Right ventricle myocardium inferior (tissue), 1 donor: ENCODE results near the gene NXT1. TPM values are rescaled to one million over a fixed set of nuclear protein-coding genes. Genes with fewer than 3 reads are reported as not detected.
"Not testable (repeated sequence)": the region's sequence is repeated elsewhere in the genome, so short reads cannot be mapped to it uniquely, and the experiment has no call there.

Experiments
- ATAC-seq: fragments of 200-7000 bp; cut with Tn5 transposase; one replicate; pipeline ENCODE4 v1.9.1; 2020; ENCODE audit warnings: mild to moderate bottlenecking, moderate library complexity
- DNase-seq: peaks from one replicate; pipeline ENCODE4 v3.0.0; 2021; ENCODE audit errors: missing footprints
- intact Hi-C: fragments of 100-400 bp; cut with DNase I; formaldehyde crosslinking; loops from one replicate; pipeline ENCODE4 v1.11.0; 2022
- long read RNA-seq: library from polyadenylated mRNA; unstranded; transcript quantifications from one replicate; pipeline ENCODE4 v2.0.0, GENCODE V29; 2021
- total RNA-seq: library from RNA; stranded (reverse); fragmentation: NEBNext Ultra II Directional; extraction: Animal tissue kit (Norgen Biotek cat#: 25700); gene quantifications from one replicate; pipeline ENCODE4 v1.2.1, GENCODE V29; 2021
- donor health status: DM: no; HTN: yes; CAD: no; lungs with severe emphysema.

The NXT1 gene
- total RNA-seq: 6.5 TPM
- long read RNA-seq, transcript NXT1-201 (2 exons, 1,123 nt): major isoform, 8 of 8 reads
- long read RNA-seq, partial matches to known transcripts: 0 of 8 reads
- long read RNA-seq, other reads (novel, unspliced or antisense): 0 of 8 reads

DNA sequence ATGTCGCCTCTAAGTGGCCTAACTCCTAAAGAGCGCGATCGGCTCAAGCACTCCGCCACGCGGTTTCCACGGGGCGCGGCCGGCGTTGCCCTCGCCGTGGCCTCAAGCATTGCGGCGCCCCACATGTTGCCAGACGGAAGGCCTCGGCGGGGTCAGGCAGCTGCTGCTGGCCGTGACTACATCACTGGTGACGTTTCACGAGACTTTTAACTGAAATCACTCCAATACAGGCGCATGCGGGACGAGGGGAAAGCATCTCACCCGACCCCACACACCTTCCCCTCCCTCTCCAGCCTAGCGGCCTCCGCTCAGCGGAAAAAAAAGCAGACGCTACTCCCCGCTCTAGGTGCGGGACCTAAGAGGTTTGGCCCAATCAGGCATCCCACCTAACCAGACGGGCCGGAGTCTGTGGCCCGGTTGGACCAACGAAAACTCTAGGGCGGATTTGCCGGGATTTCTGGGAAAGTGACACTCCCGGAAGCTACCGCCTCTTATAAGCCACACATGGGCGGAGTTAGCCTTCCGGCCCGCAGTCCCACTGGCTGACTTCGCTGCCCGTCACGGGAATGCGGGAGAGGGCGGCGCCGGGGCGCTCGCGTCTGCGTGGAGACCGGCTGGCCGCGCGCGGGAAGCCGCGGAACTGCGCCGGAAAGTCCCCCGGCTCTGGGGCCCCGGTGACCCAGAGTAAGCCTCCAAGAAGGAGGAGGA, at the start of gene NXT1:
Gene NXT1, plus strand, starts transcription at position 596 of the 708 bp plus-strand sequence. CDS start 3,251 bp downstream, outside the sequence.
- intact Hi-C loops: loop anchor here (1.0 kb wide), 1 partner anchor 96 kb away; no protein-coding TSS in a partner anchor
- ATAC-seq: peak; percentile 95
- DNase-seq: peak; percentile 97

DNA sequence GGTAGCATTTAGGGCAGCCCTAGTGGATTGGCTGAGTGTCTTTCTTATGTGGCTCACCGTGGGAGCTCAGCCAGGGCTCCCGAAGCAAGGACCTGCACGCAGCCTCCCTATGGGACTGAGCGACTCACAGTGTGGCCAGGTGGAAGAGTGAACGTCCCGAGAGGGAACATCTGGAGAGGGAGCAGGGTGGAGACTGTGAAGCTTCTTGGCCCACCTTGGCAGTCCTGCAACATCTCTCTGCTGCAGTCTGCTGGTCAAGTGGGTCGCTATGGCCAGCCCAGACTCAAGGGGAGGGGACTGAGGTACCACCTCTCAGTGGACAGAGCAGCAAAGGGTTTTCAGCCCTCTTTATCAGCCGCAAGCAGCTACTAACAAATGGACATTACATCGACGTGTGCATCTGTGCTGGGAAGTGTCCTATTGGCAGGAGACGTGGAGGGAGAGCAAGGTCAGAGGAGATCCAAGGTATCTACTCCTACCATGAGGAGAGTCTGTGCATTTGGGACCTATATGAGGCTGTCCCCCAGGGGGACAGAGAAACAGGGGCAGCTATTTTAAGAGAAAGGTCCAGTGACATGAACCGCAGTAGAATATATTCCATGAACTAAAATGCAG, 49.0 kb upstream of the NXT1 start:
- intact Hi-C loops: no loop called here
- ATAC-seq: no peak
- DNase-seq: no peak

DNA sequence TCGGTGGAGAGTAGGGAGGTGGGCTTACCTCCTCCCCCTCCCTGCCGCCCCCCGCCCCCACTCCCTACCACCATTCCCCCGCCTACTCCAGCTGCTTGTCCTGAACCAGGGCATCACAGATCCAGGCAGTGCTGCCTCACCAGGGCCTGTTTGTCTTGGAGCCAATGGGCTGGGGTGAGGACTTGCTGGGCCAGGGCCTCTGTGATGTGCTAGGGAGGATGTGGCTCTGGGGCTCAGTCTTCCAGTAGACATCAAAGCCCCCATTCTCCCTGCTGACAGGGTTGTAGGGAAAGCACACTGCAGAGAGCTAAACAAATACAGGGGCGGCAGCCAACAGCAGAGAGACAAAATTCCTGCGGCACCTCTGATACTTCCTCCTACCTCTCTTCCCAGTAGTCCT, 48.2 kb upstream of the NXT1 start:
- ATAC-seq (no peak), DNase-seq (no peak)
- intact Hi-C loops: no loop called here

DNA sequence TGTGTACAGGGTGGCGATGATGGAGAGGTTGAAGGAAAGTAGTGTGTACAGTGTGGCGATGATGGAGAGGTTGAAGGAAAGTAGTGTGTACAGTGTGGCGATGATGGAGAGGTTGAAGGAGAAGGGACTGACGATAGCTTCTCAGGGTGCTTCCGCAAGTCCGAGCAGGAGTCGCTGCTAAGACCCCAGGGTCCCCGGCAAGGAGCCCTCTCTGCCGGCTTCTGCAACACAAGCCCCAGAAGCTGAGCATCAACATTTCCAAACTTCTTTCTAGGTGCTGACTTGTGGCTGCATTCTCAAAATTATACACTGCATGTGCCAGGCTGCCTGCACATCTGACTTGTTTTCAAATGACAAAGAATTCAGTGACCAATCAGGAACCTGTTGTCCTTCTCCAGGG, 47.8 kb upstream of the NXT1 start:
- ATAC-seq (no peak), DNase-seq (no peak)
- intact Hi-C loops: no loop called here

DNA sequence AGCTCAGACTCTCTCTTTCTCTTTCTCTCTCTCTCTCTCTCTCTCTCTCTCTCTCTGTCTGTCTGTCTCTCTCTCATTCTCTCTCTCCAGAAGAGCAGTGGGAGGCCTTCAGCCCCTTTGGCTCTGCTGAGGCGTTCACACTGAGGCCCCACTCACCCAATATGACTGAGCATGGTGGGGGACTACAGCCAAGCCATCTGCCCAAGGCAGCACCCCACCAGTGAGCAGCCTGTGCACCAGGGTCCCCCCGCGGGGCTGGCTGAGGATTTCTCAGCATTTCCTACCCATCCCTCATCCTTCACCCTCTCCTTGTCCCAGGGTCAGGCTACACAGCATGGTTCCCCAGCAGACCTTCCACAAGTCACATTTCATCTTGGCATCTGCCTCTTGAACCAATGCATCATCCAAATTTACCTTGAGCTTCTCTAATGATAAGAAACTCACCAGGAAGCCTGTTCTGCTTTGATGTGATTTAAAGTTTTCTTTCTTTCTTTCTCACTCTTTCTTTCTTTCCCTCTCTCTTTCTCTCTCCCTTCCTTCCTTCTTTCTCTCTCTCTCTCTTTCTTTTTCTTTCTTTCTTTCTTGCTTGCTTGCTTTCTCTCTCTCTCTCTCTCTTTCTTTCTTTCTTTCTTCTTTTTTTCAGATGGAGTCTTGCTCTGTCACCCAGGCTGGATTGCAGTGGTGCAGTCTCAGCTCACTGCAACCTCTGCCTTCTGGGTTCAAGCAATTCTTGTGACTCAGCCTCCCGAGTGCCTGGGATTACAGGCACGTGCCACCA, 47.1 kb upstream of the NXT1 start:
- intact Hi-C loops: no loop called here
- DNase-seq (no peak), ATAC-seq (no peak)

DNA sequence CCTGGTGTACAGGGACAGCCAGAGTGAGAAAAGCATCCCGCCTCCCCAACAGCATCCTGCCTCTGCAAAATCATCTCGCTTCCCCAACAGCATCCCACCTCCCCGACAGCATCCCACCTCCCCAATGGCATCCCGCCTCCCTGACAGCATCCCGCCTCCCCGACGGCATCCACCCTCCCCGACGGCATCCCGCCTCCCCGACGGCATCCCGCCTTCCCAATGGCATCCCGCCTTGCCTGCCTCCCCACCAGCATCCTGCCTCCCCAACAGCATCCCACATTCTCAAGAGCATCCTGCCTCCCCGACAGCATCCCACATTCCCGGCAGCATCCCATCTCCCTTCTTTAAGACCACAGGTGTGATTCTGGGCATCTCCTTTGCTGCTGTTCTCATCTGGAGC, 46.0 kb upstream of the NXT1 start:
- ATAC-seq (no peak), DNase-seq (no peak)
- intact Hi-C loops: no loop called here

DNA sequence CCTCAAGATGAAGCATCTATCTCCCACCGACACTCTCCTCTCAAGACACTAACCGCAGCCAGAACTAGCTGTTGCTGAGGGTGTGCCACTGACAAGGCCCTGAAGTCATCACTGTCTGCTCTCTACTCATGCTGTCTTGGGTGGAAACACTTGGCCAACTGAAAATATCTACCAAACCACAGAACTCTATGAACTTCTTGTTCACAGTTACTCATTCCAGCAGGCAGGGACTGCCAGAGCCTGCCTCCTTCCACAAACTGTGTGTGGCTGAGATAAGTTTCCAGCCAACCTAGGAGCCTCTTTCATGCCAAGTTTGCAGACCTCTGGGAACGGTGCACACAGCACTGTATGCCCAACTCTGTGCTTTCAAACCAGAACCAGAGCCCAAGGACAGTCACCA, 45.5 kb upstream of the NXT1 start:
- ATAC-seq (peak; percentile 86), DNase-seq (no peak)
- intact Hi-C loops: no loop called here

DNA sequence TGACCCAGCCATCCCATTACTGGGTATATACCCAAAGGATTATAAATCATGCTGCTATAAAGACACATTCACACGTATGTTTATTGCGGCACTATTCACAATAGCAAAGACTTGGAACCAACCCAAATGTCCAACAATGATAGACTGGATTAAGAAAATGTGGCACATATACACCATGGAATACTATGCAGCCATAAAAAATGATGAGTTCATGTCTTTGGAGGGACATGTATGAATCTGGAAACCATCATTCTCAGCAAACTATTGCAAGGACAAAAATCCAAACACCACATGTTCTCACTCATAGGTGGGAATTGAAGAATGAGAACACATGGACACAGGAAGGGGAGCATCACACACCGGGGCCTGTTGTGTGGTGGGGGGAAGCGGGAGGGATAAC, 43.2 kb upstream of the NXT1 start:
- intact Hi-C loops, DNase-seq, ATAC-seq: not testable (repeated sequence)

DNA sequence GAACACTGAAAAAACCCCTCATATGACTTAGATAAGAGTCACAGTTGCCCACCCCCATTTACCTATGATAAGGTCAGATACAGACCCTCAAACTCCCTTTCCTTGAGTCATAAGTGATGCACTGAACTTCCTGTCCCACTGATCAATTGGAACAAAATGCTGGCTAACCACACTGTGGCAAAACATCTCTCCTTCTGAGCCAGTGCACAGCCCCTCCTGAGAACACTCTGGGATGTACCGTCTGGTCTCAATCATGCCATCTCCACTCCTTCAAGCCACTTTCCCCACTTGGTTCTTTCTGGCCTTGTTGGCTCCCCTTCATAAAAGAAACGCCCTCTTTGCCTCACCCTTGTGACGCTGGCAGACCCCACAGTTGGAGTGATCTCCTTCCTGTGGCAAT, 42.6 kb upstream of the NXT1 start:
- intact Hi-C loops: no loop called here

DNA sequence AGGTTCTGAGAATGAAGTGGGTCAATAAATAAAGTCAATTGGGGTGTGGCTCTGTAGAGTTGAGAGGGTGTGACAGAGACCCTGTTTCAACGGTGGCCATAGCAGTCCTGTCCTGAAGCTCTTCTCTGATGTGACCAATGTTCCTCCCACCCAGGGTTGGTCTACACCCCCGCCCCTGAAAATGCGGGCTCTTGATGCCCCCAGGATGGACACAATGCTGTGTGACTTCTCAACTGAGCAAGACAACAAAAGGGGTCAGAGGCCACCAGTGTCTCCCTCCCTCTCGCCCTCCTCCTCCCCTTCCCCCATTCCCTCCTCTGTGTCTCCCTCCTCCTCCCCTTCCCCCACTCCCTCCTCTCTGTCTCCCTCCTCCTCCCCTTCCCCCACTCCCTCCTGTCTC, 41.7 kb upstream of the NXT1 start:
- intact Hi-C loops: no loop called here
- DNase-seq: no peak

More for the DNA sequence above, 42.6 kb upstream of the NXT1 start:
- no peak for ATAC-seq
- no peak for DNase-seq

DNA sequence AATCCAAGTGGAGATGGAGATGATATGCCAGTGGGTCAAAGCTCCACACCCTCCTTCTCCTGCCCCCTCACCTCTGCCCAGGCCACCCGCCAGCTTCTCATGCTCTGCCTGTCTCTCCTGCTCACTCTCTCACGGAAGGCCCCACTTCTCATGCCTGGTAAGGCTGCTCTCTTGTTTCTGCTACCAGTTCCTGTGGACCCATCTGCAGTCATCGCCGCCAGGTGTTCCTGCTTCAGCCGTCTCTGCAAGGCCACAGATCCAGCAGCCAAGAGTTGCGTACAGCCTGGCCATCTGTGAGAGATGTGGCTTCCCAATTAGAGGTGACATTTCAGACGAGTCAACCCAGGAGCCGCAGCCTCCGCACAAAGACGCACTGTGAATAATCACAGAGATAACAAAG, 40.8 kb upstream of the NXT1 start:
- DNase-seq (no peak), ATAC-seq (no peak)
- intact Hi-C loops: no loop called here

More for the DNA sequence above, 41.7 kb upstream of the NXT1 start:
- no peak for ATAC-seq

DNA sequence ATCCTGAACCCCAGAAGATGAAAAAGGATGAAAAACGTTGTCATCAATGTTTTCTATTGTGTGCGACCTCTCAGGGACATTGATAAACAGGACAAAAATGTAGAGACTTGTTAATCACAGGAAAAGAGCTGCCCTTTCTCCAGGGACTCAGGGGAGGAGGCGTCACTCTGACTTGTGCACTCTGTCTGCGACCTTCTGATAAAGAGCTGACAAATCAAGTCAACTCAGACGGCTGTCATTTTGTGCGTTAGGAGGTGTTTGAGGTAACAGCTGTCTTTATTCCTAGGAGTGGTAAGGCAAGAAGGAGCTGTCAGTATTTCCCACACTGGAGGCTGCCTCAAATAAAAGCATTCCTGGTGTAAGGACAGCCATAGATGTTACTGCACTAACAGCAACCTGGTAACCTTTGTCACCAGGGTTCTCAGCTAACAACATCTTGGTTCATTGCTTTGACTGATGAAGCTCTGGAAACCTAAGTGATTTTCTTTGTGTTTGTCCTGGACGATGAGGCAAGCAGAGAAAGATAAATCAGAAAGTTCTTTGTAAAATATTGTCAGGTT, 38.6 kb upstream of the NXT1 start:
- ATAC-seq: no peak
- intact Hi-C loops: no loop called here
- no peak for DNase-seq

DNA sequence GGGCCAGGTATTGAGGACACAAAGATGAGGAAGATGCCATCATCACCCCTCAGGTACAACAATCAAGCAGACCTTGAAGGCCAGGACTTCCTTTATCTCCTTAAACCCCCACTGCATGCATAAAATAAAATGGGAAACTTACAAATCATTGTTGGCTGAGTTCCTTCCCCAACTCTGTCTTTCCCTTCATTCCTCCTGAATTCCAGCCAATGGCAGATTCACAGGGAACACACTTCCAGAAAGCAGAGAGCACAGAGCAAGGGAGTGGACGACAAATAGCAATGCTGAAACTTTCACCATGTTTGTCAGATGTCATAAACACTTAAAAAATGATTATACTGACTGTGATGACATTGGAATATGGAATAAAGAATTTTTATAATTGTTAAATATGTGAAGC, 37.3 kb upstream of the NXT1 start:
- intact Hi-C loops: no loop called here
- ATAC-seq: no peak
- DNase-seq: no peak

DNA sequence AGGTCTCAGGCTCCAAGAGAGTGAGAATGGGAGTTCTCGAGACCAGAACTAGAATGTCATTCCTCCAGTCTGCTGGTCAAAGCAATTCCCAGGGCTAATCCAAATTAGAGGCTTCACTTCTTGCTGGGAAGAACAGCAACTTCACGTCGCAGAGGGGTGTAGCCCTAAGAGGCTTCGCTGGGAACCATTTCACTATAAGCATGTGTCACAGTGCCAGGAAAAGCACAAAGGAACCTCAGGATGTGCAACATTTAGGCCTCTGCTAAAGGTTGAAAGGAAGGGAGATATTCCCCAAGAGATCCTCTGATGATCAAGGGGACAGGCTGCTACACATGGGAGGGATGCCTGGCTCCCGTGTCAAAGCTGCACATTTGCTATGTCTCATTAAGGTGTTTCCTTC, 35.9 kb upstream of the NXT1 start:
- peak; percentile 25 for ATAC-seq
- DNase-seq: no peak
- intact Hi-C loops: no loop called here

DNA sequence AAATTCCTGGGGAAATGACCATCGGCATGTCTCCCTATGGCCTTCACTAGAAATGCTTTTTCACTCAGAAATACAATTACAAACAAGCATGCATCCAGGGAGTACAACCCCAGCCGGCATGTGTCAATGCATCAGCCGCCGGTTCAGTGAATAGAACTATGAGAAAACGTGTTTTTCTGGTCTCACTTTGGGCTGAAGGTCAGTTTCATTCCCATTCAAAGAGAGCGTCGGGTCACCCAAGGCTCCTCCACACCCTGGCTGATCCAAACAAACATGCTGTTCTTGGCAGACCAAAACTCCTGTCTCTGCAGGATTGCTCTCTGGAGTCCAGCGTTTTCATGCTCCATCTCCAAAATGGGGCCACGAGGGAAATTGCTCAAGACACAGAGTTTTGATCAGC, 35.5 kb upstream of the NXT1 start:
- no peak for DNase-seq
- intact Hi-C loops: no loop called here
- ATAC-seq: peak; percentile 95

DNA sequence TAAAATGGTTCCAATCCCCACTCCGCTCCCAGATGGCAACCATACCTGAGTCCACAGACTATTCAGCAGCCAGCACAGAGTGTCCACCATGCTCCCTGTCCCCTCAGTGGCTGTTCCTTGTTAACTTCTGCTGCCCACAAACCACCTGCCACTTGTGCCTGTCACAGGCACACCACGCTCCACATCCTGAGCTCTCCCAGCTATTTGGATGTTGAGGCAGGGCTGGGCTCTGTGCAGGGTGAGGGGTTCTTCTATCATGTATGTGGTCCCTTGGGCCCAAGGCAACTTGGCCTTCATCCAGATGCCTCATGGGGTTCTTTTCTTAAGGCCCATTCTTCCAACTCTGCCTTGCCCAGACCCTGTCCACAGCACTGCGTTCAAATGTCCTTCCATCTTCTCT, 34.0 kb upstream of the NXT1 start:
- no peak for ATAC-seq
- no peak for DNase-seq
- intact Hi-C loops: no loop called here

DNA sequence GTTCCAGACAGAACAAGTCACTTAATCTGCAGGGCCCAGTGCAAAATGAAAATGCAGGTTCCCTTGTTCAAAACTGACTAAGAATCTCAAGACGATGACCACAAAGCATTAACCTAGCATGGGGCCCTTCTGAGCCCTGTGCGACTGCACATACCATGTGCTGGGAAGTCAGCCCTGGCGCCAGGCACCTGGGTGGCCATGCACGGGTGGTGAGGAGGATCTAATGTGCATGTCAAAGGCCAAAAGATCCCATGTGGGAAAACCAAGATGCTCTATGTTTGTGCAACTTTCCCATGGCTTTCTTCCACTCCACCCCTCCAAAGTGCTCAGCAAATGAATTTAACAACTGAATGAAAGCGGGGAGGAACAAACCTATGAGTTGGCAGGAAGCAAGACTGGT, 33.5 kb upstream of the NXT1 start:
- no peak for DNase-seq
- intact Hi-C loops: no loop called here
- no peak for ATAC-seq

DNA sequence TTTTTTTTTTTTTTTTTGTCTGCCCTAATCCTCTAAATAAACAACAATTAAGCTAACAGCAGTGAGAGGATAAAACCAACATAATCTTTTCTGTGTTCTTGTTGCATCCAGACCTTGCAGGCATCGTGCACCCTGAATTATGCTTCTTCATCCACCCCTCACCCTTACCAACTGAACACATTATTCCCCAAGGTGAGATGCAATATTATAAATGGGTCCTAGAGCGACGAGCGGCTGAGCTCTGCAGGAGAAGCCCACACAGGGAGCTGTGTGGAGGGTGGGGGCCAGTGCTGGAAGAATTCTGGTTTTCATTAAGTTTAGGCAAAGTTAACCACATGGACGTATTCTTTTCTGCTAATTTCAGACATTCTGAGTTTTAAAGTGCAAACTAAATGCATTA, 32.2 kb upstream of the NXT1 start:
- intact Hi-C loops: no loop called here
- ATAC-seq: no peak
- no peak for DNase-seq

DNA sequence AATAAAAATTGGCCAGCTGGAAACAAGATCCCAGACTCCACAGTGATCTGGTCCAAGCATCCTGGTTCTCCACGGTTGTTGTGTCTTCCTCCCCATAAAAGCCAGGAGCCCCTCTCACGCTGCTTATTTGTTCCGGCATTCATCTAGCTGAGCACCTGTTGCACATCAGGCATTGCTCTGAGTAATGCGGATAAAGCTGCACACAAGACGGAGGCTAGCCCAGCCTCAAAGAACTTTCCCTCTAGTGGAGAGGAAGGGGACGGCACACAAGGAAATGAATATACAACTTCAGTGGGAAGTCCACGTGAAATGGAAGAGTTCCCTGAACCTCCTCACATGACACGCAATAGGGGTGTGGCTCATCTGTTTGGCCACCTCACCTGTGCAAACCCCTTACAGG, 30.3 kb upstream of the NXT1 start:
- intact Hi-C loops: no loop called here
- ATAC-seq (no peak), DNase-seq (no peak)
